GM11168 (cell line): ENCODE results near the gene NGDN.

Source experiments
- in situ Hi-C: fragments of 300-500 bp; cut with MboI; formaldehyde crosslinking; loops from one replicate; pipeline ENCODE4 v1.12.0; 2022; ENCODE audit warnings: low sequenced_read_pairs; ENCODE audit not compliant: unreplicated experiment

The NGDN gene

DNA sequence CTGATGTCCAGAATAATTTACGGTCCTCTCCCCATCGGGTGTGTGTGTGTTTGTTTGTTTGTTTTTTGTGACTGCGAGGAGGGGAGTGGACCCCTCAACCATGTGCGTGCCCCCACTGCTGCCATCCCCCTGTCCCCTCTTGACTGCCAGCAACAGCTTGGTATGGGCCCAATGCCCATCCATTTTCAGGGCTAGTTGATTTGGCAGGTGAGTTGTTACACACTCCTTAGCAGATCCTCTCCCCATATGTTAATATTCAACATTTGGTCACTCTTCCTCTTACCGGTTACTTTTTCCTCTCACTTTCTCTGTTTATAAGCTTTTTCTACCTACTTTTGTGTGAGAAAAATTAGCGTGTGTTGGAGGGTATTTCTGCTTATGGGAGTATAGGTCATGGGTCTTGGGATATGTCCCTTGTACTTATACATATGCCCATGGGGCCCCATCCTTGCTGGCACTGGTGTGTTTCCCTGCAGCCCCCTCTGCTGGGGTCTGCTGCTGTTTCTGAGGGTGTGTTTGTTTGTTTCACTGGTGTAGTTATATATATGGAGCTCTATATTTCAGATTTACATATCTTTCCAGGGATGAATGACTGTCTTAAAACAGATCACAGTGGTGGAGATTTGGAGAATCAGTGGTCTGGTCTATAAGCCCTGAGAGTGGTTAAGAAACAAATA, 48.3 kb downstream of the NGDN start:
- in situ Hi-C loops, result no loop called here

DNA sequence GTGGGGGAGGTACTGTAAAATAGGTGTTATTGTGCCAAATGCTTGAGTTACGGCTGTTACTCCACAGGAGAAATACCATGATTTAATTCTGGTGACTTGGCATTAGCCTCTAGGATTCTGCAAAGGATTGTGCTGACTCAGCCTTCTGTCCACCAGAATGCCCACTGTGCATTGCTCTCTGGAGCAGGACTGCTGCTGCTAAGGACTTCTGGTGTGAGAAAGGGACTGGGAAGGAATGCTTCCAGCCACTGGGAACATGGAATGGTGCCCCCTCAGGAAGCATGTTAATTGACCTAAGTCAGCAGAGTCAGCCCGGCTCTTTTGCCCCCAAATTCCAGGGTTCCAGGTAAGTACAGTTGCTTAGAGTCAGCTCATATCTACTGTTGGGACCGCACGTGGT, 49.2 kb downstream of the NGDN start:
- in situ Hi-C loops, result no loop called here

DNA sequence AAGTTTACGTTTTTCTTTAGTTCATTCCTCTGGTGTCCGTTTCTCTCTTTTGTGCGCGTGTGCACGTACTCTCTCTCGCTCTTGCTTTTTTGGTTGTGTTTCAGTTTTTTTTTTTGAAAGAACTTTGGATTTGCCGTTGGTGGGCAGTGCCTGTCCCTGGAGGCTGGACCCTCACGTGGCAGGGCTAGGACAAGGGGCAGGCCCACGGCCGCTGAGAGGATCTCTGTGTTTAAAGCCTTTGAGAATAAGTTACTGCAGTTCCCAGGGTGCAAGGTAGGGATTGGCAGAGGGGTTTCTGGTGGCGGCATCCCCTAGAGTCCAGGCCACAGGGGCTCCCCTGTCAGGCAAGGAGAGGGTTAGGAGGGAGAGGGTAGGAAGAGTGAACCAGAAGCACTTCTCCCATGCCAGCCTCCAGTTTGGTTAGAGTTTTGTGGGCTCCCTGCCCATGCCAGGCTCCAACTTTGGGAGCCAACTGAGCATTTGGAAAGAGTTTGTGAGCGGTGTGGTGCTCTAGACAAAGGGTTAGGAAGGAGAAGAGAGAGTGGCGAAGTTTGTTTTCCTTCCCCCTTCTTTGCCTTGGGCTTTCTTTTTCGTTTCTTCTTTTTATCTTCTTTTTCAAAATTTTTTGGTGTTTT, 51.5 kb downstream of the NGDN start:
- in situ Hi-C loops, result no loop called here

DNA sequence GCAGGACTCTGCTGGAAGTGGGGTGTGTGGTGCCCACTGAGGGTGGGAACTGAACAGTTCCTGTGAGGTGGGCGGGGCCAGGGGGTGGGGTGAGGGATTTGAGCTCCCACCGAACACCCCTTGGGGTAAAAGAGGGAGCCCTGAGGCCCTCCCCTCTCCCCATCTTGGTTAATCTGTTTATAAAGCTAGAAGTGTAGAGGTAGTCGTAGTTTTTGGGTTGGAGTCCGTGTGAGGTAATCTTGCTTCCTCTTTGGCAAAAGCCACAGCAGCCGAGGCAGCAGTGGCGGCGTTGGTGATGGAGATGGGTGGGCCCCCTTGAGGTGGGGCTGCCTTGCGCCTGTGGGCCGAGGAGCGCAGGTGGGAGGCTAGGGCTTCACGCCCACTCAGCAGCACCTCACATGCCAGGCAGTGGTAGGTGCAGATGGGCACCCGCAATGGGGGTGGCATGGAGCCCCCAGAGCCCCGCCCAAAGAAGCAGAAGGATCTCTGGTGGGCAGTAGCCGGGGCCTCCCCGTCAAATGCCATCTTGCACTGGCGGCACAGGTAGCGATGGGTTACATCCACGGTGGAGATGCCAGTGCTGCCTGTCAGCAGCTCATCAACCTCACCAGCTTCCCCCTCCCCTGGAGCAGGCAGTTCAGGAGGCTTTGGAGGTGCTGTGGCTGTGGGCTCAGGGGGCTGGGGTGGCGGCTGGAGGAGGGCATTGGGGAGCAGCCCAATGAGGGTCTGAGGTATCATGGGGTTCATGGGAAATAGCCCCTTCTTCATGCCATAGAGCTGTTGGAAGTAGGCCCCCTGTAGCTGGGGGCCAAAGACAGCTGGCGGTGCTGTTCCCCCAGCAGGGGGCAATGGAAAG, 52.5 kb downstream of the NGDN start:
- in situ Hi-C loops, result no loop called here

DNA sequence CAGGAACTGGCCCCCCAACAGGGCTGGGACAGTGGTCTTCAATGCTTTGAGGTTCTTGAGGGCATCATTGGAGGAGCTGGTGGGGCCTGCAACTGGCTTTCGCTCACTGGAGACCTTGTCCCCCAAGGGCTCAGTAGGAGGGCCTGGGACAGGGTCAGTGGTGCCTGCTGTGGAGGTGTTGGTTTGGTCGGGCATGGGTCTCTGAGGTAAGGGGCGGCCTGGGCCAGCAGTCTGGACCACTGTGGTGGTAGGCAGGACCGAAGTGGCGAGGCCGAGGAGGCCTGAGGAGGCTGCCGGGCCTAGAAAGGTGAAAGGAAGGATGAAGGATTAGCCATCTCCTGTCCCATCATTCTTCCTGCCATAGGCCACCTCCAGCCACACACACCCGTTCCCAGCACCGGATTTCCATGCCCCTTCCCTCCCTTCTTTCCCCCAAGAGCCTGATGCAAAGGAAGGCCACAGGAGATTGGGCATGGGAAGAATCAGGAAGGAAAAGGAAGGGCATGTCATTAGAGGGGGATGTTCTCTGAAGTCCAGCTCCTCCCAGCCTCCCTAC, 53.2 kb downstream of the NGDN start:
- in situ Hi-C loops, result no loop called here

DNA sequence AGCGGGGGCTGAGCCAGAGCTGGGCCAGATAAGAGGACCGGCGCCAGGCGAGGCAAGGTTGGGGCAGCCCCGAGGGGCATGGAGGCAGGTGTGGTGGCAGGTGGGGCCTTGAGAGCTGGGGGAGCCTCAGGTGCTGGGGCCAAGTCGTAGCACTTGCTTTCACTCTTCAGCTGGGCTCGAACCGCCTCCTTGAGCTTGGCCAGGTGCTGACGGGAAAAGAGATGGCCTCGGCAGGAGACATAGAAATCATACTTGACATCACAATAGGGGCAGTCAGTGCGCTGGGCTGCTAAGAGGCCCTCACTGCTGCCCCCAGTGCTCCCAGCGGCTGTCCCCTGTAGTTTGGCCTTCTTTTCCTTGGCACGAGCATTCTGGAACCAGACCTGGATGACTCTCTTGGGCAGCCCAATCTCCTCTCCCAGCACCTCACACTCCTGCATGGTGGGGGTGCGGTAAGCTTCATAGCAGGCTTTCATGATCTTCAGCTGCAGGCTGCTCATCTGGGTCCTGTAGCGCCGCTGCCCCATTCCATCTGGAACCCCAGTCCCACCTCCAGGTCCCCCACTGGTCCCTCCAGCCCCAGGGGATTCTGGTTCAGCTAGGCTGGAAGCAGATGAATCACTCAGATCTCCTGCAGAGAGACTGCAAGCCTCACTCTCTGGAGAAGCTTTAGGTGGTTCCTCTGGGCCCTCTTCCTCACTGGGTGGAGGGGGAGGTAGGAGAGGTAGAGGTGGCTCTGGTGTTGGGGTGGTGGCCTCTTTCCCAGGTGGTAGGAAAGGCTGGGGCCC, 53.9 kb downstream of the NGDN start:
- in situ Hi-C loops, result no loop called here

DNA sequence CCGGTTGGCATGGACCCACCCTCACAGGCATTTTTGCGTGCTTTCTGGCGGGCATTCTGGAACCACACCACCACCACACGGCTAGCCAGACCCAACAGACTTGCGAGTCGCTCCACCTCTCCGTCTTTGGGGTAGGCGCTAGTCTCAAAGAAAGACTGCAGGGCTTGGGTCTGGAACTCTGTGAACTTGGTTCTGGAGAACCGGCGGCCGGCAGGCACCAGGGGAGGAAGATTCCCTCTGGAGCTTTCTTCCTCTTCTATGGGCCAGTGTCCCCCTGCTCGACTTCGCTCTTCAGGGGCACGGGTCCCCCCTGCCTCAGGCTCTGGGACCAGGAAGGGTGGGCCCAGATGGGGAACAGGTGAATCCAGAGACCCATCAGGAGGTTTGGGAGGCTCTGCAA, 55.5 kb downstream of the NGDN start:
- in situ Hi-C loops, result no loop called here

DNA sequence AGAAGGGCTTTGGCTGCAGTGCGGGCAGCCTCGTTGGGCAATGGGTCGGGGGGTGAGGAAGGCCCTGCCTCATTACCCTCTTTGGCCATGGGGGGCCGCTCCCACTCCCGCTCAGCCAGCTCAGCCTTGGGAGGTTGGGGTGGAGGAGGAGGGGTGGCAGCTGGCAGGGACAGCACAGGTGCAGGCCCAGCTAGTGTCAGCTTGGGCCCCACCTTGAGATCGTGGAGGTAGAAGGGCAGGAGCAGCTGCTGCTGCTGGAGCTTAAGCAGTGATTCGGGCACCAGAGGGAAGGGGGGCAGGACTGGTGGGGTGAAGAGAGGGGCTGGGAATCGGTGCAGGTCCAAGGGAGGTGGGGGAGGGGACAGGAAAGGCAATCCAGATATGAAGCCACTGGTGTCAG, 56.1 kb downstream of the NGDN start:
- in situ Hi-C loops, result no loop called here
